GM21515 (cell line): ENCODE measurements around the gene NEO1.

Experiments
- ATAC-seq: cut with Tn5 transposase; IDR thresholded peaks from one replicate; pipeline ENCODE4 v1.9.1; 2021; ENCODE audit not compliant: unreplicated experiment

The NEO1 gene

DNA sequence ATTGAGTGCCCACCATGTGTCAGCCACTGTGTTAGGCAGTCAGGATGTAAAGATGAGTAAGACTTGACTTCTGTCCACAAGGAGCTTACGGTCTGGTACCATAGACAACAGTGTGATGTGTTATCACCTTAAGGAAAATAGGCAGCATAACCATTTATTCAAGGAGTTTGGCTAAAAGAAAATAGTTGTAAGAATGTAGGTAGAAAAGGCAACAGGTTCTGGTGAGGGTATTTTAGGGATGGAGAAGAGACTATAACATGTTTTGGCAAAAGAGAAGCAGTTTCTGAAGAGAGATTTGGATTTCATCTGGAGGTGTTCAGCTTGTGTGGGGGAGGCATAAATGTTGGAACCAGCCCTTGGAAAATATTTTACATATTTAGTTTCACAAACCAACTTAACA lies 194.6 kb downstream of the NEO1 start:
- ATAC-seq: no peak

DNA sequence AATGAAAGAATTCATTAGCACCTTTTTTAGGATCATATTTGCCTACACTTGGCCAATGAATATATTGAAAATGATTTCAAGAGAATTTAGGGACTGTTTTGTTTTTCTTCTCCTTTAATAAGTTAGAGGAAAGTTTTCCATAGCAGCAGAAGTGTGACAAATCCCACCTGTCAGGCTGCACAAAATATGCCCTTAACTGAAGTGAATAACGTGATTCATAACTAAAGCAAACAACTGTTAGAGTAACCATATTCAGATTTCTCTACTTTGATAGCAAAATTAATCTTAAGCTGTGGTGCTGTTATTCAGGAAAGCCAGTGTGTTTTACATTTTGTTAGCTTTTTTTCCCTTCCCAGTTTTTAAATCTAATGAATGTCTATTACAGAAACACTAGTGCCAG lies 195.1 kb downstream of the NEO1 start:
- ATAC-seq: no peak

DNA sequence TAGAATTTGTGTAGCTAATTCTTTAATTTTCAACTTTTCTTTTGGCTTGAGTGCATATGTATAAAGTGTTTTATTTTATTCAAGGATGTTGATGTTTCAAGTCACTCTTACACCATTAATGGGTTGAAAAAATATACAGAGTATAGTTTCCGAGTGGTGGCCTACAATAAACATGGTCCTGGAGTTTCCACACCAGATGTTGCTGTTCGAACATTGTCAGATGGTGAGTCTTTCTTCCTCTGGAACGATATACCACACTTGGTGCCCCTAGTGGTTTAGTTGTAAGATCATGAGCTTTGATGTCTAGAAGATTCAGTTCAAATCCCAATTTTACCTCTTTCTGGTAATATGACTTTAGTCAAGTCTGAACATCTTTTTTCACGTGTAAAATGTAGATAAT lies 197.2 kb downstream of the NEO1 start:
- no peak for ATAC-seq

DNA sequence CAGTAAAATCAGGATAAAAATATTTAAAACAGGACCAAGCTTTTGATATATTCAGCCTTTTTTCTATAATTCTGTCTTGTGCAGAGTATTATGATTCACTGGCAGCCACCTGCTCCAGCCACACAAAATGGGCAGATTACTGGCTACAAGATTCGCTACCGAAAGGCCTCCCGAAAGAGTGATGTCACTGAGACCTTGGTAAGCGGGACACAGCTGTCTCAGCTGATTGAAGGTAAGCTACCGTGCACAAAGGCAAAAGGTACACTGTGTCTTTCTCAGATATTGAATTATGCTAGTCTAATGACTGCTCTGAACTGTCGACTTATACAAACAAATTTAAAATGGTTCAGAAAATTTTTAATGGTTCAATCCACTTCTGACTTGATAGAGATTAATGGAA lies 202.3 kb downstream of the NEO1 start:
- ATAC-seq: no peak

DNA sequence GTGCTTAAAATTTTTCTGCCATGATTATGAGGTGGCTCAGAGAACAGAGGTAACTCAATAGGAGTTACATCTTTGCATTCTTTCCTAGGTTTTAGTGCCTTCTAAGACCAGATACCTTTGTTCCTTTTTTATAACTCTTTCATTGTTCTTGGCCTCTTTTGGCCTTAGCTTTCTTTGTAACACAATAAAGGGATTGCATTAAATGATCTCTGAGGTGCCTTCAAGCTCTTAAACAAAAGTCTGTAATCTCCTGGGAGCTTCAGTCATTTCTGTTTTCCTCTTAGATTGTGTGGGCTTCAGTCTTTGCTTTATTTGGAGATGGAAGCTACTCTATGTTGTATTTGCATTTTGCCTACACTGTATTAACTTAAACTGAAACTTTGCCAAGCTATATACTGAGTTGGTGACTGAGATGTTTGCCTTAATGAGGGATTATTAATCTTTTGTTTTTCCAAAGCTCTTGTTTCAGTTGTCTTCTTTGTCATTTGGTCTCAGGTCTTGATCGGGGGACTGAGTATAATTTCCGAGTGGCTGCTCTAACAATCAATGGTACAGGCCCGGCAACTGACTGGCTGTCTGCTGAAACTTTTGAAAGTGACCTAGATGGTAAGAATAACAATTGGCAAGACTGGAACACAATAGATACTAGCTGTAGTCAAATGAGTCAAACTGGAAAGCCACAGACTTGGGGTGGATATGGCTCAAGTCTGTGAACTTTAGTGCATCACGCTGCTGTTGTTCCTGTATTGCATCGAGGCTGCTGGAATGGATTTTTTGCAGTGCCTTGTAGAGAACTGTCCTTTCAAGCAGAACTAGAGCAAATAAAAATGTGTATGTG lies 206.2 kb downstream of the NEO1 start:
- no peak for ATAC-seq

DNA sequence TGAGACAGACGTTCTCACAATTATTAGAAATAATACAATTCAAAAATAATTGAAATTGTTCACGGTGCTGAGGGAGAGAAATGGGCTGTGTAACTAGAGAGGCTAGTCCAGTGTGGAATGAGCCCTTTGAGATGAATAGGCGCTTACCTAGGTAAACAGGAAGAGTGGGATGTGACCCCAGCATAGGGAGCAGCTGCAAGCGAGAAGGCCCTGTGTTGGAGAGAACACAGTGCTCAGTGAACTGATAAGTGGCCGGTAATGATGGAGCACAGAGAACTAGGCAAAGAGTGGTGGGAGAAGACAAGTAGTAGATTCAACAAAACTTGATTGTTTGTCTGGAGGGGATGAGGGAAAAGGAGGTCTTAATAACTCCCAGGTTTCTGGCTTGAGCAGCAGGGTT lies 212.6 kb downstream of the NEO1 start:
- no peak for ATAC-seq

DNA sequence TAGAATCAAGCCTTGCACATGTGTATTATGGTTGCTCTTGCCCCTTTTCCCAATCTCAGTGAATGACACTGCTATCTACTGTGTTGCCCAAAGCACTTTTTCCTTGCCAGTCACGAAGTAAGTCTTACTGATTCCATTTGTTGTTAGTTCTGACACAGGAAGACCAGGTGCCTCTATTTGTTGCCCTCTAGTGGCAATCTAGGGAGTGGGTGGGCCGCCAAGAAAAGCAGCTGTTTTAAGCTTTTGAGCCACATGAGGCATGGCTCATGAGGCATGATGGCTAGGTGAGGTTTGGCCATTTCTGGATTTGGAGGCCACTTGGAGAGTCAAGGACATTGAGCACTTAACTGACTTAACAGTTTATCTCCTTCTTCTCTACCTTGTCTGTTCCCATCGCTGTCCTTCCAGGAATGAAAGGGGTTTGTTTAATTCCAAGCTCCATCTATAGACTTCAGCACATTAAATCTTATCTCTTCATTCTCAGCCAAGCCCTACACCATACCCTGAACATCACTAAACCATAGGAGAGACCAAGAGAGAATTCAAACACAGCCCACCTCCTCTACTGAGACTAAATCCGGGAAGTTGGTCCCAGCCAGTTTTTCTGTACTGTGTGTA lies 213.4 kb downstream of the NEO1 start:
- no peak for ATAC-seq

DNA sequence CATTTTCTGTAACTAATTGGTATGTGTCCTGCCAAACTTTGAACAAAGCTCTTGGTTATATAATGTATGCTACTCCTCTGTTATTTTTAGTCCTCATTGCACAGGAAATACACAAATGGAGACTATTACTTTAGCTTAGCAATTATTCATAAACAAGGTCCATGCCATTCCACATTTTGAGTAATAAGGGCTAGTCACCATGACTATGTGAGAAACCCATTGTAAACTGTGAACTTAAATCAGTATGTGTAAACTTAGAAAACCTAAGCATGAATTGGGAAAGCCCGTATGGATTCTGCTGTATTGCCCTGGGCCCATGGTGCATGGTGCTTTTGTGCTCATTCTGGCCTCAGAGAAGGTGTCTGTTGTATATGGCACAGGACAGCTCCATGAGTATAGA lies 216.2 kb downstream of the NEO1 start:
- ATAC-seq: no peak

DNA sequence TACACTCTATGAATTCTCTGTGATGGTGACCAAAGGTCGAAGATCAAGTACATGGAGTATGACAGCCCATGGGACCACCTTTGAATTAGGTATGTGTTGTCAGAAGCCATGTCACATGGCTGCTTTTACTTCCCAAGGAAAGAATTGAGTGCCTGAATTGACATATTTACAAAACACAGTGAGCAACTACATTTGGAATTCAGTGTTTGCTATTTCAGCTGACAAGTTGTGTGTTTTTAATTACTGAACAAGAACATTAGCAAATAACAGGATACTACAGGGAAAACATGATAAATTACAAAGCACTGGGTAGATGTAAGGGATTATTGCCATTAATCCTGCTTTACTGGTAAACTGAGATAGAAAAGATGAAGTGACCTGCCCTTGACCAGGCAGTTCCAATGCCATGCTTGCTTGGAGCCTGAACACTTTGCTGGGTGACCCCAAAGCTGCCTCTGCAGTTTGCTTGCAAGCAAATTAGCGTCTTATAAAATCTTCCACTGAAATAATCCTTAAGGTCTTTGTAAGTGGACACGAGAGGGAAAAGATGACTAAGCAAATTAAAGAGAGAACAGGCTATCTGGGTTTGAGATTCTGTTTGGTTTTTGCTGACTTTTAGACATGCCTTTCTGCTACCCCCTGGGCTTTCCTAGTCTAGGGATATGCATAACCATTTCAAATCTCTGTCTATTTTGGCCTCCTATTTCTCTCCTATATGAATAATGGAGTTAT lies 218.3 kb downstream of the NEO1 start:
- no peak for ATAC-seq

DNA sequence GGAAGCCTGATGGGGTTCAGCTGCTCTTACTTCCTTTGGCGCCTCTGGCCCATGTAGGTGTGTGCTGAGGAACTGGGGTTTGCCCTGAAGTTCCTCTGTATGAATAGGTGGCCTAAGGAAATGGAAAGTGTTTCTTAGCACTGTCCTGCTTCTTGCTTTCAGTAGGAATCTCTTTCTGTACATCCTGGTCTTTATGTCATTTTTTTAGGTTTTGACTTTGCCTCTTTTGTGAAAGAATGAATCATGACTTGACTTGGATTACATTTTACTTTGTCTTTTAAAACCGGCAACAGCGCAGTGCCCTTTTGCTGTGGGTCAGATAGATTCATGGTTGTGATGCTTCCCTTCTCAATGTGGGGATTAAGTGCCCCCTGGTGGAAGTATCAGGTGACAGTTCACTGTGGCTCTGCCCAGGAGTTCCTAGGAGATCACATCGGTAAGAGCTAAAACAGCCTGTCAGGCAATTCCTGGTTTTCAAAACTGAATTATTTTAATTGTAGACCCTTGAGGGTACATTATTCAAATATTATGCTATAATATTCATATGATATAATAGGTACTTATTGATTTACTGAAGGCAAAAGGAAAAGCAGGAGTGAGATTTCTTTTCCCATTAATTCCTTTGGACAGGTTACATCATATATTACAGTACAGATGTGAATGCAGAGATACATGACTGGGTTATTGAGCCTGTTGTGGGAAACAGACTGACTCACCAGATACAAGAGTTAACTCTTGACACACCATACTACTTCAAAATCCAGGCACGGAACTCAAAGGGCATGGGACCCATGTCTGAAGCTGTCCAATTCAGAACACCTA lies 221.1 kb downstream of the NEO1 start:
- no peak for ATAC-seq

DNA sequence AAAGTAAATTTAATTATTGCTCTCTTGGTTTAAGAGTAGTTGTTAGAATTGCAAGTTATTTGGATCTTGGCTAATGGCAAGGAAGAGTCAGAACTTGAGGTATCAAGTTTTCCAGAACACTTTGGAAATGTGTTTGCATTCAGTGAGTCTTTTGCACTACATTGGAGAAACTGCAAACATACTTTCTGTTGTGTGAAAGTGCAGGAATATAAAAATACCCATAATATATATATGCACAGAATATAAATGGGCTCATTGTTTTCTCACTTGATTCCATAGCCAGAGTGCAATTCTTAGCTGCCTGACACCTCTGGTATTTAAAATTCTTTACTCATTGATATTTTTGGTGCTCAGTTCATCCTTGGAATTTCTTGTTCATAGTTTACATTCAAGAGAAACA lies 223.6 kb downstream of the NEO1 start:
- no peak for ATAC-seq

DNA sequence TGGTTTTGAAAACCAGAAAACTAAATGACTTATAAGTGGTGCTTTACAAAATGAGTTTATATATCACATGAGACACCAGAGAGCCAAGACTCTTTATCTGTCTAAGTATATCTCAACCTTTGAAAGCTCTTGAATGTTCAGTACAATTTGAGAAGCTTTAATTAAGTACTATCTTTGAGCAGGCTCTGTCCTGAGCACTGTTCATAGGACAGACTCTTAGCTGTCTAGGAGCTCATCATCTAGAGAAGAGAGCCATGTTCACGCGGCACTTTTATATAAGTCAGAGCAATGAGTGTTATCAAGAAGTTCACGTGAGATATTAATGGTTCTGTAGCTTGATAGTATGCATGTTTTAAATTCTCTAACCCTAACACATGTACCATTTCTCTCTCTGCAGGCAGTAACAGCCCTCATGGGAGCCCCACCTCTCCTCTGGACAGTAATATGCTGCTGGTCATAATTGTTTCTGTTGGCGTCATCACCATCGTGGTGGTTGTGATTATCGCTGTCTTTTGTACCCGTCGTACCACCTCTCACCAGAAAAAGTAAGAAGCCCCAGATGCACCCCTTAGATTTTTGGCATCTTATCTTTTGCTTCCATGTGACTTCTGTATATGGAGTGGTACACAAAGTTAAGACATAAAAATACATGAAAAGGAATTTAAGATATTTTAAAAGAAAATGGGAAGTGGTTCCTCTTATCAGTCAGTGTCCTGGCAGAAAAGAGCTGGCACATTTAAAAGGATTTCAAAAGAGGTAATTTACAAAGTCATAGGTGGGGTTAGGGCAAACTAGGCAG lies 230.5 kb downstream of the NEO1 start:
- no peak for ATAC-seq

DNA sequence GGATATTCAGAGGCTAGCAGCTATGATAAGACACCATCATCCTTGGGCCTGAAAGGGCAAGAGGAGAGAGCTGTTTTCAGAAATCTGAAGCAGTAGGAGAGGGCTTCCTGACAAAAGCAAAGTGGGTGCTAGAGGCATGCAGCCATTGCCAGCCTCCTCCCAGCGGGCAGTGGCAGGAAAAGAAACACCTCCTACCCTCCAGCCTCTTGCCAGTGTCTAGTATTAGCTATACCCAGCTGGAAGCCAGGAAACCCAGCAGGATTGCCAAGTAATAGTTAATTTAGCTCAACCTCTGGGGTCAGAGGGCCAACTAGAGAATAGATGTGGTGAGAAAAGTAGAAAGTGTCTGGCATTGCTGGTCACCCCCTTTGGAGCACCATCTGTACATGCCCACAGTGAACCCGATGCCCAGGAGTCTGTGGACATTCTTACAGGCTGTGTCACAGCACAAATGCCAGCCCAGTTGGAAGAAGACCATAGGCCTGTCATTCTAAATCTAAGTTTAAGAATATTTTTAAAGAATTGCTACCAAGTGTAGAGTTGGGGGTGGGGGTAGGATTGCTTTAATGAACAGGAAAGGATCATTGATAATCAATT lies 231.2 kb downstream of the NEO1 start:
- no peak for ATAC-seq

DNA sequence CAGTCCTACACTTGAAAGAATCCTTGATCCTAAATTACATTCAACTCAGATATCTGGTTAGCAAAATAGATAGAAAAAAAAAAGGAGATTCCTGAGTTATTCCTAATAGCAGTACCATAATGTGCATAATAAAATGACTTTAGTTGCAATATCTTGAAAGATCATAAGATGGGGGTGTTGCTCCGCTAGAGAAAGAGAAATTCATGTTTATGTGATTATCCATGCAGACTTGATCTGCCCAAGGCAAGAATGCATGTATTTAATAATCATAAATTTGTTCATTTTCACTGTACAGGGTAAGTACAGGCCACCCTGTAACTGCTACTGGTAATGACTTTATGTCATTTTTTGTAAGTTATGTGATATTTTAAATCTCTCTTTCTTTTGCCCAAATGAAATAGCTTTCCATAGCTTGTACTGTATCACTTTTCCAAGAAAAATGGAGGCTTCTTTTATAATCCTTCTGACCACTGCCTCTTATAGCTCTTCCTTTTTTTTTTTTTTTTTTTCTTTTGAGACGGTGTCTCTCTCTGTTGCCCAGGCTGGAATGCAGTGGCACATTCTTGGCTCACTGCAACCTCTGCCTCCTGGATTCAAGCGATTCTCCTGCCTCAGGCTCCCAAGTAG lies 231.9 kb downstream of the NEO1 start:
- no peak for ATAC-seq

DNA sequence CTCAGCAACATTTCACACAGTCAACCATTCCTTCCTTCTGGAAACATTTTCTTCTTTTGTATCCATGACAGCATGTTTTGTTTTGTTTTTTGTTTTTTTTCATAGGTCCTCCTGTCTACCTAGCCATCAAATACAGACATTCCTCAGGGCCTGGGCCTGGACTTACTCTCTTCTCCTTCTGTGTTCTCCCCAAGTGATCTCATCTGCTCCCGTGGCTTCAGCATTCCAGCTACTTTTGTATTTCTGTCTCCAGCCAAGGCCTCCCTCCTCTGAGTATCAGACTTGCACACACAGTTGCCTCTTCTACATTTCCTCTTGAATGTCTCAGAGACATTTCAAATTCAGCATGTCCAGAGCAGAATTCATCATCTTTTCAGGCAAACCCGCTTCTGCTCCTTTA lies 234.0 kb downstream of the NEO1 start:
- no peak for ATAC-seq

DNA sequence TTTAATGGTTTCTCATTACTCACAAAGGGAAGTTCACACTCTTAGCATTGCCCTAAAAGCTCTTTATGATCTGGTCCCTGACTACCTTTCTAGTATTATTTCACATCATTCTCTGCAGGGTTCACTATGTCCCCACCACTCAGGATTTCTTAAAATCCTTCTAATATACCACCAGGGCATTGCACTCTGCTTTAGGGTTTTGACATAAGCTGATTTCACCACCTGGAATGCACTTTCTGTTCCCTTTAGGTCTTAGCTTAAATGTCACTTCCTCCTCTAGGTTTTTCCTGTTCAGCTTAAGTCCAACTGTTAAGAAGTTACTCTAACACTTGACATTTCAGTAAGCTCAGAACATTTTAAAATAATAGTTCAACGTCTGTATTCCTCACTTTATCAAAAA lies 234.8 kb downstream of the NEO1 start:
- no peak for ATAC-seq

DNA sequence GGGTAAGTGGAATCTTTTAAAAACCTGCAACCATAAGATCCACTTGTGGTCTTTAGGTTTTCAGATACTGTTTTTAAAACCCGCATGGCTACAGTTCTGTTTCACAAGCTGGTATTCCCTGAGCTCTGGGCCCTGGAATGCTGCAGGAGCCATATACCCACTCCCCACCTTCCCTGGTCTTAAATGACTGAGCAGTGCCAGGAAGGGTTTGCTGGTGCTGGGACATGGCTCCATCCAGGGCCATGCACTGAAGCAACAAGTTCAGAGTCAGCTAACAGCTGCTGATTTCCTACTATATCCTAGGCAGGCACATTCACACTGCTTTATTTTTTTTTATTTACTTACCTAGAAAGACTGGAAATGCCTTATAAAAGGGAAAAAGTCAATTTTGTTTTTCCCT lies 239.2 kb downstream of the NEO1 start:
- no peak for ATAC-seq

DNA sequence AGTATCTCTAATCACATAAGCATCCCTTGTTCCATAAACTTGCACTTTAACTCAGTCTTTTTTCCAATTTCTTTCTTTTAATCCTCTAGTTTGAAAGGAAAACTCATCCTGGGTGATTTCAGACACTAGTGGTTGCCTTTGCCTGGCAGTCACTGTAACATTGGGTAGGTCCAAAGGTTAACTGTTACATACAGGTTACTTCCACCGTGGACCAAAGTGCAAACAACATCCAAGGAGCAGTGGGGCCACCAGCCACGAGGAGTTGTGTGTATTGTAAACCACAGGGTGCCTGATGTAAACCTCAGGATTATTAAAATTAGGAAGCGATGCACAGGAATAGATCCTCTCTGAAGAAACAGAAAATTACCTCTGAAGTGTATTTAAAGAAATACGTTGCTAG lies 241.5 kb downstream of the NEO1 start:
- no peak for ATAC-seq

DNA sequence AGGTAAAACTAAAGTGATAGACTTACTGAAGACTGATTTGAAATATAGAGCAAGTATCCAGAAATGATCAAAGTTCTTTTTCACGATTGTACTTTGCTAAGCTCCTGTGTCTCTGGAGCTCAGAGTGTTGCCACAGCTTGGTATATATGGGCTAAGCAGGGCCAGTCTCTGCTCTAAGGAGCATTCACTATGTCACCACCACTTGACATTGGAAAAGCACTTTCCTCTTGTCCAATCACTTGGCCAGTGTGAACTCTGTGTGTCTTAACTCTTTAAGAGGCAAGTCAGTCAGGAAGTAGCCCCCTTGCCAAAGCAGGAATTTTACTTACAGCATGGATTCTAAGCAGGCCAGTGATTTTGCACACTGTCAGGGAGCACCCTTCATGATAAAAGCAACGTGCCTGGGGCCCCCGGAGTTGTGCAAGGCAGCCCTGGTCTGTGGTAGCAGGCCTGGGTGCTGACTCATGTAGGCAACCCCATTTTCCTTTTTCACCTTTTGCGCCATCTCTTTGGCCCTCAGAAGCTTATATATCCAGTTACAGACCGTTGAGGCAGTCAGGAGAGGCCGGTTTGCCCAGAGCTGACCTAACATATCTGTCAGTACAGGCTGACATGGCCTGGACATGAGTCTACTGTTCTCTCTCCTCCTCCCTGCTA lies 243.5 kb downstream of the NEO1 start:
- ATAC-seq: no peak
